Prostate gland (tissue), 2 donors: ENCODE results near the gene KIF16B. TPM values are rescaled to one million over a fixed set of nuclear protein-coding genes. Genes with fewer than 3 reads are reported as not detected.
"Not testable (repeated sequence)": the region's sequence is repeated elsewhere in the genome, so short reads cannot be mapped to it uniquely, and the experiment has no call there.

Experiments
- DNase-seq: peaks from one replicate; pipeline ENCODE4 v3.0.0-alpha.2; 2019; ENCODE audit warnings: low spot score
- H3K27ac ChIP-seq, 2 donors: fragments of 200-600 bp; sonication (generic); 2 replicates each; pipeline ENCODE4 v1.5.1; 2017 to 2019
- H3K27me3 ChIP-seq: fragments of 200-600 bp; sonication (generic); replicated peaks from 2 replicates; pipeline ENCODE4 v1.5.1; 2019; ENCODE audit not compliant: insufficient read depth
- H3K36me3 ChIP-seq, 2 donors: fragments of 200-600 bp; sonication (generic); 1 replicate in 1 of 2; 2 replicates in 1 of 2; pipeline versions ENCODE4 v1.5.1 to v1.8.1; 2017 to 2019
- H3K4me1 ChIP-seq: fragments of 200-600 bp; sonication (generic); replicated peaks from 2 replicates; pipeline ENCODE4 v1.5.1; 2019
- H3K4me3 ChIP-seq, 2 donors: fragments of 200-600 bp; sonication (generic); 2 replicates each; pipeline ENCODE4 v1.5.1; 2017 to 2019
- H3K9me3 ChIP-seq: fragments of 200-600 bp; sonication (generic); 2 replicates; pipeline ENCODE4 v1.5.1; 2017
- CTCF ChIP-seq, 4 experiments: fragments of 200-600 bp in 2 of 4; fragments of 450-650 bp in 2 of 4; sonication (generic) in 2 of 4; IDR thresholded peaks; 1 replicate in 3 of 4; 2 replicates in 1 of 4; pipeline ENCODE4 v1.5.1; 2016 to 2019; ENCODE audit warnings: antibody characterized with exemption in 4 of 4, mild to moderate bottlenecking in 2 of 4, moderate library complexity in 2 of 4
- POLR2A ChIP-seq: fragments of 450-650 bp; IDR thresholded peaks from one replicate; pipeline ENCODE4 v1.6.1; 2016; ENCODE audit warnings: antibody characterized with exemption, mild to moderate bottlenecking
- POLR2AphosphoS5 ChIP-seq: sonication (generic); formaldehyde crosslinking; IDR thresholded peaks from one replicate; pipeline ENCODE4 v1.6.1; 2017; ENCODE audit warnings: antibody characterized with exemption
- WGBS: methylation state at CpG from one replicate; pipeline ENCODE4 v1.1.5; 2018; 5-methylcytosine and 5-hydroxymethylcytosine counted together
- intact Hi-C: fragments of 100-400 bp; cut with DNase I; formaldehyde crosslinking; loops from one replicate; pipeline ENCODE4 v1.14.2; 2022
- total RNA-seq, 2 donors: library from RNA; depleted of rRNA; stranded (reverse); fragments of >200 nt; gene quantifications; one replicate each; pipeline ENCODE4 v1.1.0, GENCODE V29; 2016

The KIF16B gene
- total RNA-seq, 2 donors from 2014 or later = 11.5 to 24.4 TPM

GRCh38 chr20:16520154-16520553 is 53.1 kb downstream of the KIF16B start:
- 85% methylated on average over 5 of the region's 5 CpGs for WGBS
- no peak for DNase-seq
- TF ChIP-seq POLR2A = no peak
- TF ChIP-seq POLR2AphosphoS5 = no peak
- no peak for TF ChIP-seq CTCF (IDR thresholded peaks at IDR 0.05)
- no peaks in the 10 kb centered on the region for H3K27me3 ChIP-seq
- H3K9me3 ChIP-seq = no peaks in the 10 kb centered on the region
- intact Hi-C loops = no loop called here
- no peaks in the 10 kb centered on the region for H3K4me1 ChIP-seq
- no peak overlapping the region for H3K27ac ChIP-seq
- H3K36me3 ChIP-seq = no peaks in the 10 kb centered on the region
- no peak overlapping the region for H3K4me3 ChIP-seq

- not testable (repeated sequence) for H3K4me3 ChIP-seq, H3K4me1 ChIP-seq, DNase-seq, H3K9me3 ChIP-seq, H3K36me3 ChIP-seq, H3K27ac ChIP-seq, H3K27me3 ChIP-seq
- intact Hi-C loops = loop anchor here (5.0 to 10.0 kb wide), 2 partner anchors 118 to 245 kb away; no protein-coding TSS in a partner anchor
- 97% methylated on average over 8 of the region's 8 CpGs for WGBS
These were observed 53.6 kb downstream of the KIF16B start for GRCh38 chr20:16519673-16520072.

- Histone ChIP-seq H3K4me3 (no peak overlapping the region), H3K36me3 (no peaks in the 10 kb centered on the region), H3K27me3 (no peaks in the 10 kb centered on the region), H3K9me3 (no peaks in the 10 kb centered on the region), H3K27ac (no peak overlapping the region), H3K4me1 (no peaks in the 10 kb centered on the region)
- TF ChIP-seq POLR2AphosphoS5 (no peak), CTCF (IDR thresholded peaks at IDR 0.05) (no peak), POLR2A (no peak)
- intact Hi-C loops = loop anchor here (5.0 to 10.0 kb wide), 2 partner anchors 119 to 246 kb away; no protein-coding TSS in a partner anchor
- no peak for DNase-seq
- 92% methylated on average over 4 of the region's 4 CpGs for WGBS
These were observed 54.5 kb downstream of the KIF16B start for GRCh38 chr20:16518784-16519084.

GRCh38 chr20:16517946-16518783 is 55.1 kb downstream of the KIF16B start:
- H3K27me3 ChIP-seq = no peaks in the 10 kb centered on the region
- TF ChIP-seq CTCF (IDR thresholded peaks at IDR 0.05) (peak in 3 of 4 experiments; percentile 57 to 65 (median 58)), POLR2AphosphoS5 (peak; percentile 38), POLR2A (no peak)
- H3K9me3 ChIP-seq = no peaks in the 10 kb centered on the region
- no peak overlapping the region for H3K27ac ChIP-seq
- no peak overlapping the region for H3K4me3 ChIP-seq
- 71% methylated on average over 14 of the region's 14 CpGs for WGBS
- no peaks in the 10 kb centered on the region for H3K4me1 ChIP-seq
- no peaks in the 10 kb centered on the region for H3K36me3 ChIP-seq
- intact Hi-C loops = loop anchor here (5.0 to 10.0 kb wide), 2 partner anchors 119 to 247 kb away; no protein-coding TSS in a partner anchor
- DNase-seq = peak; percentile 50

GRCh38 chr20:16516794-16517193 is 56.5 kb downstream of the KIF16B start:
- 91% methylated on average over 1 of the region's 1 CpG for WGBS
- Histone ChIP-seq H3K4me1 (no peaks in the 10 kb centered on the region), H3K4me3 (no peak overlapping the region), H3K36me3 (no peaks in the 10 kb centered on the region), H3K9me3 (no peaks in the 10 kb centered on the region), H3K27ac (no peak overlapping the region), H3K27me3 (no peaks in the 10 kb centered on the region)
- intact Hi-C loops = loop anchor here (5.0 to 10.0 kb wide), 2 partner anchors 121 to 248 kb away; no protein-coding TSS in a partner anchor
- DNase-seq = no peak
- no peak for TF ChIP-seq POLR2A
- TF ChIP-seq CTCF (IDR thresholded peaks at IDR 0.05) = no peak
- no peak for TF ChIP-seq POLR2AphosphoS5
